Stimulated activated CD8-positive, alpha-beta memory T cell treated with anti-CD3 and anti-CD28 coated beads, Interleukin-2, amount 100 ng/mL, for 48 hours (primary cell): Measurements from ENCODE around the gene NEURL2.
"Not testable (repeated sequence)": the region's sequence is repeated elsewhere in the genome, so short reads cannot be mapped to it uniquely, and the experiment has no call there.

Source experiments
- DNase-seq, 2 donors: peaks; one replicate each; pipeline ENCODE4 v3.0.0-alpha.2; 2020; ENCODE audit warnings: low read depth in 2 of 2

The NEURL2 gene

GRCh38 chr20:45898285-45898684 is 7.3 kb upstream of the NEURL2 start:
- no peak for DNase-seq

GRCh38 chr20:45897692-45898091 is 6.7 kb upstream of the NEURL2 start:
- DNase-seq, result no peak

GRCh38 chr20:45897289-45897688 is 6.3 kb upstream of the NEURL2 start:
- no peak for DNase-seq

DNA sequence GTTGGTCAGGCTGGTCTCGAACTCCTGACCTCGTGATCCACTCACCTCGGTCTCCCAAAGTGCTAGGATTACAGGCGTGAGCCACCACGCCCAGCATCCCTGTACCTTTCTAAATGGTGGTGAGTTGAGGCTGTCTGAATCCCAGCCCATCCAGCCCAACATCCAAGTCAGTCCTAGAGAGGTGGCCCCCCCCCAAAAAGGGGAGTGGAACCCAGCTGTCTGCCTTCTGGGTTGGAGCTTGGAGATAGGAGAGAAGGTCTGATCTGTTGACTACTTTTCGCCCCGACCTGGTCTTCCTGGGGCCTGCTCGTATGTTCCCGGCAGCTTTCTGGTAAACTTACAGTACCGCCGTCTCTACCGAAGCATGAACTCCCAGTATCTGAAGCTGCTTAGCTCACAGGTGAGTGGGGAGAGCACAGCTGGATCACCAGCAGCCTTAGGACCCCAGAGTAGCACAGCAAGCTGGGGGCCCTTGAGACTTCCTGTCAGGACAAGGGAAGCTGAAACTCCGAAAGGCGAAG is 5.7 kb upstream of the NEURL2 start:
- DNase-seq, result no peak

DNA sequence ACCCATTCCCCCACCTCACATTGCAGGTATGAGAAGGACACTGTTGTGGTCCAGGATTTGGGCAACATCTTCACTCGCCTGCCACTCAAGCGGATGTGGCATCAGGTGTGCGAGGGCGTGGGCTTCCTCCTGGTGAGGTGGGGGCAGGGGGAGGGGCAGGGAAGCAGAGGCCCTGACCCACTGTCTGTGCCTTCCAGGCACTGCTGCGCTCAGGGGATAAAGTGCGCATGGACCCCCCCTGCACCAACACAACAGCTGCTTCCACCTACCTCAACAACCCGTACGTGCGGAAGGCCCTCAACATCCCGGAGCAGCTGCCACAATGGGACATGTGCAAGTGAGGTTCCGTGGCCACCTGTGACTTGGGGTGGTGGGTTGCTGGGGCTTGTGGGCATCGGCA is 3.8 kb upstream of the NEURL2 start:
- no peak for DNase-seq

- no peak for DNase-seq
Observed at GRCh38 chr20:45893831-45894230, 2.8 kb upstream of the NEURL2 start.

- DNase-seq, result no peak
Observed at GRCh38 chr20:45892828-45893500, 2.0 kb upstream of the NEURL2 start.

- no peak for DNase-seq
Observed at GRCh38 chr20:45892049-45892825, 1.2 kb upstream of the NEURL2 start.

DNA sequence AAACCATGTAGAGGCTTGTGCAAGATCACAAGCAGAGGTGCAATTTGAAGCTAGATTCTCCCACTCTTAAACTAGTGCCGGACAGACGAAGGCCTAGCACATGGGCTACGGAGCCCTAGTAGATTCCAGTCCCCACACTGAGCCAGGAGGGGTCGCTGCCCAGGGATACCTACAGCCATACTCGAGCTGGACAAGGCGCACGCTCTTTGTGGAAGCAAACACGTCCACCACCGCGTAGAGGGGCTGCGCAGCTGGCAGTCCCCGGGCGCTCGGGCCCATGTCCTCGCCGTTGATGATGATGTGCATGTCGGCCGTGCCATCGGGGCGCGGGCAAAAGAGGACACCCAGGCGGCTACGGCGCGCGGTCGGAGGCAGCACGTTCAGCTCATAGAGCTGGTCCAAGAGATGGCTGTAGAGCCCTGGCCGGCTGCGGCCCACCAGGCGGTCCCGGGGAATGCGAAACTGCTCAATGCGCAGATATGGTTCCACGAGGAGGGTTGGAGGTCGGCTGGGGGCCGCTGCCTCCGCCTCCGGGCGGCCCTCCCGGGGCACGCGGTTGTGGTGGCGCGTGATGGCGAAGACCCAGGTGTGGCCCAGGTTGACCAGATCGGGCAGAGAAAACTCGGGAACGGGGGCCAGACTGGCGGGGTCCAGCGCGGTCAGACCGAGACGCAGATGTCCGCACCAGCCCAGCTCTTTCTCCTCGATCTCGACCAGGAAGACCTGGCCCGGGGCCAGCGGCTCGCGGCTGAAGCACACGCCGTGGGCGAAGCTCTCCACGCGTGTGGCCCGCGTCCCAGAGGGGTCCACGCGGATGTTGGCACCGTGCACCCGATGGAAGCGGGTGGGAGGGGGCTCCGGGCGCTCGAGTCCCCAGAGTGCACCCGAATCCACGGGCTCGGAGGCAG is 677 bp downstream of the NEURL2 start:
- DNase-seq, result peak in 1 of 2 donors; percentile 21

DNA sequence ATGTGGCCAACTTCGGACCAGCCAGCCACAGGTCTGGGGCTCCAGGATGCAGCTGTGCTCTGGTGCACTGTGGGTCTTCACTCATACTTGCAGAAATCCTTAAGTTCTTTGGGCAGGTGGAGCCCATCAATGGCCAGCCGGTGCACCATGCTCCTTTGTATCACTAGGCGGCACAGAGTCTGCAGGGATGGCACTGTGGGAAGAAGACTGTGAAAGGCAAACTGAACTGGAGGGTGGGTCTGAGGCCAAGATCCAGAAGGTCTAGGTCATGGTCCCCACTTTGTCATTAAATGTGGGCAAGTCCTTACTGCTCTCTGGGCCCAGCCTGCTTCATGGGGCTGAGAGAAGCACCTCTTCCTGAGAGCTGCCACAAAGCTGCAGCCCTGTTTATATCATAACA is 2.3 kb downstream of the NEURL2 start:
- no peak for DNase-seq

DNA sequence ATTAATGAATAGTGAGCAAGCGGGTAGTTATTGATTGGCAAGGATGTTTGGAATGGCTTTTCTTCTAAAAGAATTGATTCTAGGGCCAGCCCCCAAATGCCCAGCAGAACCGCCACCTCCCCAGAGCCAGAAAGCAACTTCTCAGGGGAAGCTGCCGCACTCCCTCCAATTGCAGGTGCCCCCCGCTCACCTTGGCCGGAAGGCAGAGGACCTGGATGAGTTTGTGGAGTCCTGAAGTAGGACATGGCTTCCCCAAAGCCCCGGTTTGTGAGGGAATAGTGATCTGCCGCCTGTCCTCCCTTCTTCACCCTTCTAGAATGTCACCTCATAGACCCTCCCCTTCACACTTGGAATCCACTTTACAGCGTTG is 3.7 kb downstream of the NEURL2 start, which contains the start of gene SPATA25:
TSS of gene SPATA25 (minus strand) at position 277 of the 370 bp plus-strand sequence. CDS start at position 245, 32 bp downstream.
- DNase-seq, result no peak

DNA sequence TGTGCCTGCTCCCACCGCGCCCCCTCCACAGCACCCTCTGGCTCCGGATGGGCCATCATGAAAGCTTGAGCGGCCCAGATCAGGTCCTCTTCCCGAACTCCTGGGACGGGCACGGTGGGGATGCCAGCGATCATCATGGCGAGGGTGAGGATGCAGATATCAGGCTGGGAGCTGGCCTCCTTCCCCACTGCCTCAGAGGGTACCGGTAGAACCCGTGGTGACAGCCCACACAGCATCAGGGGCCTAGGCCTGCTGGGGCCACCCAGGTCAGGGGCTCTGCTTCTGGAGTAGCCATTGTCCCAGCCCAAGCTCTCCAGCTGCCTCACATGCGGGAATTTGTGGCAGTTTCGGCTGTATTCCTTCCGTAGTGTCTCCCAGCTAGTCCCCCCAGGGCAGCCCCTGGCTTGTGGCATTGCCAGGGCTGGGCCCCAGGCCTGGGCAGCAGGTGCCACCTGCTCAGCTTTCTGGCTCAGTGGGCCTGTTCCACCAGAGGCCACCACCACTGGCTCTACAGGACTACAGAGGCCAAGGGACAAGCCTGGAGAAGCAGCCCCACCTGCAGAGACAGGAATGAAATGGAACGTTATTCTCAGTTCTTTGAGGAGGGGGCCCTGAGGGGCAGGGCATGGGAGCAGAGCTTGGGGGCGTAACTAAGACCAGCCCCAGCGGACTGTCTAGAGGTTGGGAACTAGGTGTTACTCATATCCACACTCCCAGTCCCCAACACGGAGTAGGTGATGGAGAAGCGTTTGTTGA is 4.2 kb downstream of the NEURL2 start:
- no peak for DNase-seq

DNA sequence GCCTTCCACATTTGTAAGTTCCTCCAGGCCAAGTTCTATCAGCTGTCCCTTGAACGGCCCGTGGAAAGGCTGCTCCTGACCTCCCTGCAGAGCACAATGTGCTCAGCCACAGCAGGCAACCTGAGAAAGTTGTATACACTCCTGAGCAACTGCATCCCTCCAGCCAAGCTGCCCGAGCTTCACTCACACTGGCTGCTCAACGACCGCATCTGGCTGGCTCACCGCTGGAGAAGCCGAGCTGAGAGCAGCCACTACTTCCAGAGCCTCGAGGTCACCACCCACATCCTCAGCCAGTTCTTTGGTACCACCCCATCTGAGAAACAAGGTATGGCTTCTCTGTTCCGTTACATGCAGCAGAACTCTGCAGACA is 7.9 kb downstream of the NEURL2 start:
- DNase-seq, result no peak

- DNase-seq, result no peak
Observed at GRCh38 chr20:45882469-45883099, 8.4 kb downstream of the NEURL2 start.

DNA sequence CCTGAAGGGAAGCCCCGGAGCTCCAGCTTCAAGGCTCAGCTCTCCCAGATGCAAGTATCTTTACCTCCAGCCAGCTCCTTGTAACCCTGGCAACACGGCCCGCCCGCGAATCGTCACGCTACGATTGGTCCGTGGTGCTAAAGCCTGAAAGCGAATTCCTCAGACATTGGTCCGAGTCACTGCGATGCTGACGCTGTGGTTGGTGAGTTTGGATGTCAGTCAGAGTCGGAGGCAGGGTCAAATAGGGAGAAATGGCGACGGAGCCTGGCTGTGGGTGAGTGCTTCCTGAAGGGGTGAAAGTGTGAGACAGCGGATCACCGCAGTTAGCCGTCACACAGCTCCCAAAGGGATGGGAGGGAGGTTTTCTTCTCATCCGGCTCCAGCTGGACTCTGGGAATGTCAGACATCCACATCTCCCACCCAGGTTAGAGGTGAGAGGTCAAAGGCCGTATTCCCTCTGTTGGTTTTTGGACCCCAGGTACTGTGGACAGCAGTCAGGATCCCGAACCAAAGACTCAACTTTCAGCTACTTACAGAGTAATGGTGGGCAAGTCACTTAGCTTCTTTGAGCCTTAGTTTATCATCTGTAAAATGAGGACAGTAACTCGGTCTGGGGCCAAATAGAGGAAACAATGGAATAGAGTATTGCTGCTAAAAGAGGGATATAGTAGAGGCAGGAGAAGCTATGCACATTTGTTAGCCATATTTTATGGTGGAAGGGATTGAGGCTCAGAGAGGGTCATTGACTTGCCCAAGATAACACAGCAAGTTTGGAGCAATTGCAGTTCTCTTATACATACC is 9.8 kb downstream of the NEURL2 start, which contains the start of gene ZSWIM1:
TSS of gene ZSWIM1 (plus strand) at position 240 of the 801 bp plus-strand sequence. CDS start 1,366 bp downstream, outside the sequence.
- peak; percentile 88 to 99 for DNase-seq

- DNase-seq, result no peak
Observed at GRCh38 chr20:45878076-45878761, 12.8 kb downstream of the NEURL2 start.

GRCh38 chr20:45874576-45874975 is 16.4 kb downstream of the NEURL2 start:
- no peak for DNase-seq

GRCh38 chr20:45874104-45874481 is 16.9 kb downstream of the NEURL2 start:
- not testable (repeated sequence) for DNase-seq

- DNase-seq, result no peak
Observed at GRCh38 chr20:45873409-45874103, 17.5 kb downstream of the NEURL2 start.
